Measurements from ENCODE around the gene IL17C. TPM values are rescaled to one million over a fixed set of nuclear protein-coding genes. Genes with fewer than 3 reads are reported as not detected.

The IL17C gene
- total and polyA plus RNA-seq, 2 of the 8 experiments (the other 6 are each of a cell fraction or from before 2014, with no cell fraction given), result 1.1 to 1.9 TPM

GRCh38 chr16:88591577-88592021 is 46.8 kb upstream of the IL17C start (continued):
- TF ChIP-seq SIN3A (conservative IDR thresholded peaks at IDR 0.05 in 1 of 2, IDR thresholded peaks at IDR 0.05 in 1 of 2; ENCODE audit: low read depth in 1 of 2, low read length in 2 of 2), result no peak
- no peak for TF ChIP-seq RAD21 (IDR thresholded peaks at IDR 0.05 in 1 of 2, conservative IDR thresholded peaks at IDR 0.05 in 1 of 2; ENCODE audit: low read depth in 2 of 2, low read length in 2 of 2)
- no peak for TF ChIP-seq KDM1A (IDR thresholded peaks at IDR 0.05; ENCODE audit: borderline replicate concordance, low read length)

Measured in H1 (cell line).